H9 (cell line): ENCODE measurements around the gene MAGI1. TPM values are rescaled to one million over a fixed set of nuclear protein-coding genes. Genes with fewer than 3 reads are reported as not detected.

ENCODE experiments used
- DNase-seq: peaks from one replicate; pipeline ENCODE4 v3.0.0-alpha.2; 2017
- H2AFZ ChIP-seq: one replicate; pipeline ENCODE4 v1.6.1; 2013; ENCODE audit warnings: mild to moderate bottlenecking, low read length, control low read depth, moderate library complexity
- H2AK5ac ChIP-seq: 2 replicates; pipeline ENCODE4 v1.6.1; 2013; ENCODE audit warnings: low read length, control low read depth, mixed read lengths; ENCODE audit not compliant: insufficient read length
- H2BK120ac ChIP-seq: one replicate; pipeline ENCODE4 v1.6.1; 2013; ENCODE audit warnings: low read depth, mild to moderate bottlenecking, low read length, control low read depth, inconsistent platforms; ENCODE audit not compliant: poor library complexity, severe bottlenecking
- H2BK12ac ChIP-seq: 2 replicates; pipeline ENCODE4 v1.6.1; 2013; ENCODE audit warnings: low read length, control low read depth, mixed read lengths, low read depth; ENCODE audit not compliant: insufficient read length
- H2BK15ac ChIP-seq: 2 replicates; pipeline ENCODE4 v1.6.1; 2013; ENCODE audit warnings: low read depth, low read length, control low read depth
- H2BK20ac ChIP-seq: one replicate; pipeline ENCODE4 v1.6.1; 2013; ENCODE audit warnings: low read depth, mild to moderate bottlenecking, low read length, control low read depth, inconsistent platforms; ENCODE audit not compliant: poor library complexity, severe bottlenecking
- H2BK5ac ChIP-seq: 2 replicates; pipeline ENCODE4 v1.6.1; 2013; ENCODE audit warnings: low read length, control low read depth, mixed read lengths; ENCODE audit not compliant: insufficient read length
- H3K14ac ChIP-seq: 2 replicates; pipeline ENCODE4 v1.6.1; 2013; ENCODE audit warnings: low read length, control low read depth; ENCODE audit not compliant: insufficient read depth
- H3K18ac ChIP-seq: 2 replicates; pipeline ENCODE4 v1.6.1; 2013; ENCODE audit warnings: low read depth, mild to moderate bottlenecking, mixed read lengths, low read length, control low read depth; ENCODE audit not compliant: insufficient read length
- H3K23ac ChIP-seq: 2 replicates; pipeline ENCODE4 v1.6.1; 2013; ENCODE audit warnings: low read length, control low read depth, mixed read lengths, low read depth; ENCODE audit not compliant: insufficient read length
- H3K23me2 ChIP-seq: 2 replicates; pipeline ENCODE4 v1.6.1; 2013; ENCODE audit warnings: low read depth, mild to moderate bottlenecking, mixed read lengths, low read length, control low read depth; ENCODE audit not compliant: insufficient read length, poor library complexity, severe bottlenecking
- H3K27ac ChIP-seq: 2 replicates; pipeline ENCODE4 v1.5.1; 2013; ENCODE audit warnings: low read length, control low read depth, mixed read lengths, low read depth; ENCODE audit not compliant: insufficient read length
- H3K27me3 ChIP-seq: 2 replicates; pipeline ENCODE4 v1.6.1; 2013; ENCODE audit warnings: low read length, control low read depth, inconsistent platforms; ENCODE audit not compliant: insufficient read depth
- H3K4ac ChIP-seq: 2 replicates; pipeline ENCODE4 v1.6.1; 2013; ENCODE audit warnings: low read depth, mild to moderate bottlenecking, control low read depth, inconsistent platforms, low read length, moderate library complexity
- H3K4me1 ChIP-seq: 2 replicates; pipeline ENCODE4 v1.6.1; 2013; ENCODE audit warnings: low read length, control low read depth, inconsistent platforms; ENCODE audit not compliant: insufficient read depth
- H3K4me2 ChIP-seq: 2 replicates; pipeline ENCODE4 v1.6.1; 2013; ENCODE audit warnings: low read length, control low read depth, mixed read lengths; ENCODE audit not compliant: insufficient read length, insufficient read depth
- H3K56ac ChIP-seq: 2 replicates; pipeline ENCODE4 v1.6.1; 2013; ENCODE audit warnings: low read depth, mild to moderate bottlenecking, mixed read lengths, low read length, control low read depth; ENCODE audit not compliant: insufficient read length
- H3K79me1 ChIP-seq: 2 replicates; pipeline ENCODE4 v1.6.1; 2013; ENCODE audit warnings: low read depth, mild to moderate bottlenecking, moderate library complexity, low read length, control low read depth, inconsistent platforms; ENCODE audit not compliant: insufficient read depth, poor library complexity, severe bottlenecking
- H3K79me2 ChIP-seq: 2 replicates; pipeline ENCODE4 v1.6.1; 2013; ENCODE audit warnings: low read length, control low read depth, inconsistent platforms; ENCODE audit not compliant: insufficient read depth
- H3K9ac ChIP-seq: 2 replicates; pipeline ENCODE4 v1.6.1; 2013; ENCODE audit warnings: low read length, control low read depth, mixed read lengths; ENCODE audit not compliant: insufficient read length; ENCODE audit errors: extremely low read depth
- H3K9me3 ChIP-seq: one replicate; pipeline ENCODE4 v1.6.1; 2013; ENCODE audit warnings: low read depth, low read length, inconsistent platforms; ENCODE audit not compliant: control insufficient read depth
- H3T11ph ChIP-seq: one replicate; pipeline ENCODE4 v1.6.1; 2013; ENCODE audit warnings: mild to moderate bottlenecking, low read length, control low read depth, inconsistent platforms
- H4K20me1 ChIP-seq: one replicate; pipeline ENCODE4 v1.6.1; 2013; ENCODE audit not compliant: control insufficient read depth, insufficient read length, insufficient read depth
- H4K5ac ChIP-seq: 2 replicates; pipeline ENCODE4 v1.6.1; 2013; ENCODE audit warnings: low read depth, mild to moderate bottlenecking, mixed read lengths, low read length, control low read depth; ENCODE audit not compliant: insufficient read length
- H4K8ac ChIP-seq: replicated peaks from 2 replicates; pipeline ENCODE4 v1.6.1; 2013; ENCODE audit warnings: low read length, control low read depth, mixed read lengths, low read depth; ENCODE audit not compliant: insufficient read length
- H4K91ac ChIP-seq: 2 replicates; pipeline ENCODE4 v1.6.1; 2013; ENCODE audit warnings: low read depth, mild to moderate bottlenecking, moderate library complexity, mixed read lengths, low read length, control low read depth; ENCODE audit not compliant: insufficient read length
- H3K27ac Mint-ChIP-seq, 3 experiments: 2 replicates in 2 of 3; 3 replicates in 1 of 3; pipeline ENCODE4 v1.8.0; 2020 to 2021; ENCODE audit warnings: mixed read lengths in 3 of 3, mild to moderate bottlenecking in 1 of 3, moderate library complexity in 1 of 3
- H3K27me3 Mint-ChIP-seq: 2 replicates; pipeline ENCODE4 v1.8.0; 2021; ENCODE audit warnings: low read depth, mild to moderate bottlenecking, moderate library complexity, mixed read lengths
- H3K36me3 Mint-ChIP-seq, 3 experiments: 2 replicates in 2 of 3; 3 replicates in 1 of 3; pipeline ENCODE4 v1.8.0; 2020 to 2021; ENCODE audit warnings: low read depth in 3 of 3, mixed read lengths in 3 of 3; ENCODE audit not compliant: insufficient read depth in 1 of 3
- H3K4me1 Mint-ChIP-seq, 2 experiments: 2 replicates each; pipeline ENCODE4 v1.8.0; 2020; ENCODE audit warnings: mixed read lengths in 2 of 2
- H3K4me3 Mint-ChIP-seq, 2 experiments: 2 replicates in 1 of 2; 3 replicates in 1 of 2; pipeline ENCODE4 v1.8.0; 2020 to 2021; ENCODE audit warnings: mild to moderate bottlenecking in 2 of 2, mixed read lengths in 2 of 2, moderate library complexity in 1 of 2
- H3K9me3 Mint-ChIP-seq, 2 experiments: 2 replicates in 1 of 2; 3 replicates in 1 of 2; pipeline ENCODE4 v1.8.0; 2020; ENCODE audit warnings: mild to moderate bottlenecking in 2 of 2, mixed read lengths in 2 of 2, moderate library complexity in 1 of 2
- WGBS: extraction: QIAGEN DNeasy Blood & Tissue Kit; methylation state at CpG from one replicate; pipeline ENCODE4 v1.1.7; 2013; ENCODE audit warnings: missing lambda C conversion rate, low lambda C conversion rate, mixed read lengths; ENCODE audit not compliant: insufficient read length; ENCODE audit errors: extremely low coverage; 5-methylcytosine and 5-hydroxymethylcytosine counted together
- total RNA-seq: library from RNA; stranded (reverse); gene quantifications from 2 replicates; pipeline ENCODE4 v1.2.1, GENCODE V29; 2021
- TF ChIP-seq, protein P1 (sequence below): fragments of 200-600 bp; sonication (generic); conservative IDR thresholded peaks from 3 replicates; pipeline ENCODE4 v1.8.0; 2021; ENCODE audit warnings: antibody characterized with exemption, mild to moderate bottlenecking

Gene MAGI1
- total RNA-seq, 1 experiment from 2014 or later, result 65.7 TPM

DNA sequence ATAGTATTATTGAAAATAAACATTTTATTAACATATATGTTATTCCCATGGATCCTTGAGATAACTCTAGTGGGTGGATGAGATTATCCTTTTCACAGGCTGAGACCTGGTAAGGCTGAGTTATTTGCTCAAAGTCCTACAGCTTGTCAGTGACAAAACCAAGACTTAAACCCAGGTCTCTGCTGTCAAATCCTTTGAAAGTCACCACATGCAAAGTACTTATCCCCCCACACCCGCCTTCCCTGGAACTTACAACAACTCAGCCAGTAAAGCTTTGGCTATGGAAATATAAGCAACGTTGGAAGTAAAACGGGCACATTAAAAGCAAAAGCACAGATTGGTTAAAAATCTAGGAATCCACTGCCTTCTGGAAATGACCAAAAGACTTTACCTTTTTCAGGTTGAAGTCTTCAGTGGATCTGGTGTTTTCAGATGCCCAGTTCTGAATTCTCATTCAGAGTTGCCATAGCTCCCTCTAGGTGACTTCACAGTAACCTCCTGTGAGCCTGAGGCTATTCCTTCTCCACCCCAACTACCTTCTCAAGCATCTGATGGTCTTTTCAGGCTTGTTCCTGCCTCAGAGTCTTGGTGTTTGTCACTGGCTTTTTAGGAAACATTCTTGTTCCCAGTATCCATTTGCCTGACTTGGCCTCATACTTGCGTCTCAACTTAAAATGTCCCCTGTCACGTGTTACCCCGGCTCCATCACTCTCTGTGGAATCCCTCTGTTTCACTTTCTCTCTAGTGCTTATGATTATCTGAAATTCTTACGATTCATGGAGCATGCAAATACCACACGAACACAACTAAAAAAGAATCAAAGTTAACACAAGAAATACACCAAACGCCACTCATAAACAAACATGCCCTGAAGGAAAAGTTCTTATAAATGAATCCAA lies 131.2 kb downstream of the MAGI1 start:
- Histone ChIP-seq H2BK15ac (no peak overlapping the region), H3K23me2 (no peaks in the 10 kb centered on the region), H3T11ph (no peak overlapping the region), H3K9ac (no peak overlapping the region), H3K4me1 (peaks cover 6% of the 10 kb centered on the region; the same call in 1 of the 2 replicates), H2BK5ac (no peak overlapping the region), H3K14ac (no peak overlapping the region), H3K79me1 (peaks cover 6% of the 10 kb centered on the region), H2AFZ (no peak overlapping the region), H3K79me2 (peaks cover 6% of the 10 kb centered on the region; the same call in 1 of the 2 replicates), H3K56ac (no peak overlapping the region), H3K18ac (no peak overlapping the region), H3K27me3 (no peaks in the 10 kb centered on the region), H4K91ac (no peak overlapping the region), H4K8ac (no peak overlapping the region), H2BK12ac (no peak overlapping the region), H2BK120ac (no peak overlapping the region), H3K9me3 (no peaks in the 10 kb centered on the region), H2AK5ac (no peak overlapping the region), H3K4me2 (no peak overlapping the region), H2BK20ac (no peak overlapping the region), H3K4ac (no peak overlapping the region), H4K5ac (no peak overlapping the region), H3K27ac (peak overlapping the region; percentile 17), H4K20me1 (no peaks in the 10 kb centered on the region), H3K23ac (no peak overlapping the region)
- H3K4me3 Mint-ChIP-seq, result no peak overlapping the region
- no peaks in the 10 kb centered on the region for H3K27me3 Mint-ChIP-seq
- no peak for DNase-seq
- H3K4me1 Mint-ChIP-seq, result peaks cover 33 to 40% of the 10 kb centered on the region in 2 experiments
- peak overlapping the region in 1 of 3 experiments; percentile 6; a peak in 2 of 7 replicates for H3K27ac Mint-ChIP-seq
- no peaks in the 10 kb centered on the region; a peak in 1 of 7 replicates for H3K36me3 Mint-ChIP-seq
- no CpG with 5 or more reads among the region's 9 CpGs for WGBS
- no peaks in the 10 kb centered on the region; a peak in 1 of 5 replicates for H3K9me3 Mint-ChIP-seq
- TF ChIP-seq, protein P1, sequence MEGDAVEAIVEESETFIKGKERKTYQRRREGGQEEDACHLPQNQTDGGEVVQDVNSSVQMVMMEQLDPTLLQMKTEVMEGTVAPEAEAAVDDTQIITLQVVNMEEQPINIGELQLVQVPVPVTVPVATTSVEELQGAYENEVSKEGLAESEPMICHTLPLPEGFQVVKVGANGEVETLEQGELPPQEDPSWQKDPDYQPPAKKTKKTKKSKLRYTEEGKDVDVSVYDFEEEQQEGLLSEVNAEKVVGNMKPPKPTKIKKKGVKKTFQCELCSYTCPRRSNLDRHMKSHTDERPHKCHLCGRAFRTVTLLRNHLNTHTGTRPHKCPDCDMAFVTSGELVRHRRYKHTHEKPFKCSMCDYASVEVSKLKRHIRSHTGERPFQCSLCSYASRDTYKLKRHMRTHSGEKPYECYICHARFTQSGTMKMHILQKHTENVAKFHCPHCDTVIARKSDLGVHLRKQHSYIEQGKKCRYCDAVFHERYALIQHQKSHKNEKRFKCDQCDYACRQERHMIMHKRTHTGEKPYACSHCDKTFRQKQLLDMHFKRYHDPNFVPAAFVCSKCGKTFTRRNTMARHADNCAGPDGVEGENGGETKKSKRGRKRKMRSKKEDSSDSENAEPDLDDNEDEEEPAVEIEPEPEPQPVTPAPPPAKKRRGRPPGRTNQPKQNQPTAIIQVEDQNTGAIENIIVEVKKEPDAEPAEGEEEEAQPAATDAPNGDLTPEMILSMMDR, result peak; percentile 37; the same call in 2 of the 3 replicates
